HG03442 (cell line): ENCODE results near the gene DGKB.

ENCODE experiments used
- ATAC-seq: cut with Tn5 transposase; IDR thresholded peaks from one replicate; pipeline ENCODE4 v1.9.1; 2021; ENCODE audit warnings: mild to moderate bottlenecking, moderate library complexity; ENCODE audit not compliant: unreplicated experiment

Gene DGKB

GRCh38 chr7:14902589-14903067, at the start of gene DGKB:
Gene DGKB, minus strand, starts transcription at chr7:14902751.
- no peak for ATAC-seq

- ATAC-seq, result no peak
Observed at GRCh38 chr7:14950013-14950412, 47.5 kb upstream of the DGKB start.

GRCh38 chr7:14938181-14938580, 35.6 kb upstream of the DGKB start:
- no peak for ATAC-seq

GRCh38 chr7:14937581-14937980, 35.0 kb upstream of the DGKB start:
- ATAC-seq, result no peak

- ATAC-seq, result no peak
Observed at GRCh38 chr7:14936554-14936953, 34.0 kb upstream of the DGKB start.

GRCh38 chr7:14934839-14935238, 32.3 kb upstream of the DGKB start:
- ATAC-seq, result no peak

GRCh38 chr7:14931511-14932215, 29.1 kb upstream of the DGKB start:
- ATAC-seq, result no peak

- no peak for ATAC-seq
Observed at GRCh38 chr7:14924398-14924797, 21.8 kb upstream of the DGKB start.

GRCh38 chr7:14911077-14911476, 8.5 kb upstream of the DGKB start:
- no peak for ATAC-seq

GRCh38 chr7:14908697-14909096, 6.1 kb upstream of the DGKB start:
- no peak for ATAC-seq

GRCh38 chr7:14905764-14906163, 3.2 kb upstream of the DGKB start:
- no peak for ATAC-seq

- ATAC-seq, result no peak
Observed at GRCh38 chr7:14900051-14900450, 2.5 kb downstream of the DGKB start.

- no peak for ATAC-seq
Observed at GRCh38 chr7:14899030-14899429, 3.5 kb downstream of the DGKB start.

GRCh38 chr7:14896461-14896860, 6.1 kb downstream of the DGKB start:
- no peak for ATAC-seq

GRCh38 chr7:14894826-14895225, 7.7 kb downstream of the DGKB start:
- no peak for ATAC-seq

- no peak for ATAC-seq
Observed at GRCh38 chr7:14892961-14893360, 9.6 kb downstream of the DGKB start.

GRCh38 chr7:14891289-14891688, 11.3 kb downstream of the DGKB start:
- no peak for ATAC-seq

- ATAC-seq, result no peak
Observed at GRCh38 chr7:14888962-14889361, 13.6 kb downstream of the DGKB start.

- no peak for ATAC-seq
Observed at GRCh38 chr7:14886533-14886932, 16.0 kb downstream of the DGKB start.

- ATAC-seq, result no peak
Observed at GRCh38 chr7:14875941-14876587, 26.5 kb downstream of the DGKB start.

GRCh38 chr7:14871880-14872279, 30.7 kb downstream of the DGKB start:
- no peak for ATAC-seq

- ATAC-seq, result no peak
Observed at GRCh38 chr7:14870394-14870793, 32.2 kb downstream of the DGKB start.

- no peak for ATAC-seq
Observed at GRCh38 chr7:14868937-14869336, 33.6 kb downstream of the DGKB start.
